IPS DF 6.9 (cell line): ENCODE results near the gene KBTBD12.
A peak's percentile ranks its signal among the peaks of the same experiment; 100 is the strongest.
"Not testable (repeated sequence)": the region's sequence is repeated elsewhere in the genome, so short reads cannot be mapped to it uniquely, and the experiment has no call there.

Source experiments
- DNase-seq: peaks from one replicate; pipeline ENCODE4 v3.0.0-alpha.2; 2013; ENCODE audit warnings: low read depth, low spot score
- H3K27ac ChIP-seq: one replicate; pipeline ENCODE4 v1.5.1; 2013; ENCODE audit warnings: low read length, control low read depth
- H3K27me3 ChIP-seq: 2 replicates; pipeline ENCODE4 v1.6.1; 2013; ENCODE audit warnings: mild to moderate bottlenecking, low read length; ENCODE audit not compliant: control insufficient read depth, insufficient read depth
- H3K36me3 ChIP-seq: 2 replicates; pipeline ENCODE4 v1.6.1; 2013; ENCODE audit warnings: low read length; ENCODE audit not compliant: control insufficient read depth, insufficient read depth
- H3K4me1 ChIP-seq: 2 replicates; pipeline ENCODE4 v1.6.1; 2013; ENCODE audit warnings: low read length; ENCODE audit not compliant: control insufficient read depth, insufficient read depth
- H3K4me3 ChIP-seq: 2 replicates; pipeline ENCODE4 v1.5.1; 2013; ENCODE audit warnings: mild to moderate bottlenecking, low read length
- H3K9me3 ChIP-seq: 2 replicates; pipeline ENCODE4 v1.6.1; 2013; ENCODE audit warnings: low read length, inconsistent platforms; ENCODE audit not compliant: control insufficient read depth, insufficient read depth
- WGBS: extraction: QIAGEN DNeasy Blood & Tissue Kit; methylation state at CpG from one replicate; pipeline ENCODE4 v1.1.7; 2013; ENCODE audit warnings: mixed read lengths, missing lambda C conversion rate; ENCODE audit not compliant: insufficient read length, insufficient coverage; 5-methylcytosine and 5-hydroxymethylcytosine counted together

KBTBD12 gene, protein sequence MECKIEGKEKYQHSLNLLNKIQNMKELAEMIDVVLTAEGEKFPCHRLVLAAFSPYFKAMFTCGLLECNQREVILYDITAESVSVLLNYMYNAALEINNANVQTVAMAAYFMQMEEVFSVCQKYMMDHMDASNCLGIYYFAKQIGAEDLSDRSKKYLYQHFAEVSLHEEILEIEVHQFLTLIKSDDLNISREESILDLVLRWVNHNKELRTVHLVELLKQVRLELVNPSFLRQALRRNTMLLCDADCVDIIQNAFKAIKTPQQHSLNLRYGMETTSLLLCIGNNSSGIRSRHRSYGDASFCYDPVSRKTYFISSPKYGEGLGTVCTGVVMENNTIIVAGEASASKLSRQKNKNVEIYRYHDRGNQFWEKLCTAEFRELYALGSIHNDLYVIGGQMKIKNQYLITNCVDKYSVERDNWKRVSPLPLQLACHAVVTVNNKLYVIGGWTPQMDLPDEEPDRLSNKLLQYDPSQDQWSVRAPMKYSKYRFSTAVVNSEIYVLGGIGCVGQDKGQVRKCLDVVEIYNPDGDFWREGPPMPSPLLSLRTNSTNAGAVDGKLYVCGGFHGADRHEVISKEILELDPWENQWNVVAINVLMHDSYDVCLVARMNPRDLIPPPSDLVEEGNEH

GRCh38 chr3:127915115-127915936, at the start of gene KBTBD12:
TSS of gene KBTBD12 (plus strand) at chr3:127915232. CDS start at chr3:127923062, 7,830 bp downstream.
- H3K4me3 ChIP-seq: peak within 1 kb of the TSS; percentile 35; the same call in 1 of the 2 replicates
- no peak for DNase-seq

DNA sequence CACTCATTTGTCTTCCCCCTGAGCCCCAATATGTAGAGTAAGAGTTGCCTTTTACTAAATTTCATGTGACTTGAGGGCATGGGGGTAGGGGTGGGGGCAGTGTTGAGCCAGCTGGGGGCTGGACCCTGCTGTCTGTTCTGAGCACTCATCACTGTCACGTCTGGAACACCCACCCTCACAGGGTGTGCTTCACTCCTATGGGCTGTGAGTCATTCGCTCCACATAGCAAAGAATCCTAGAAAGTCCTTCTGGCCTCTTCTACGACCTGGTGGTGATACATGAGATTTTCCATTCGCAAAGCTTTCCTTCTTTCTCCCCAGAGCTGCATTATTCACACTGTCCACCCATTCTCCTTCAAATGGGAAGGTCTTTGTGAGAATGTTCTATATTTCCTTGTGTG, 49.1 kb upstream of the KBTBD12 start:
- Histone ChIP-seq H3K27ac (no peak overlapping the region), H3K36me3 (no peaks in the 10 kb centered on the region), H3K4me1 (no peaks in the 10 kb centered on the region), H3K4me3 (no peak overlapping the region), H3K9me3 (no peaks in the 10 kb centered on the region), H3K27me3 (no peaks in the 10 kb centered on the region)
- no peak for DNase-seq
- WGBS: no CpG with 5 or more reads among the region's 4 CpGs

More at GRCh38 chr3:127915115-127915936, at the start of gene KBTBD12:
- peaks cover 14% of the 10 kb centered on the region; the same call in 1 of the 2 replicates for H3K27me3 ChIP-seq
- no peak within 1 kb of the TSS for H3K27ac ChIP-seq
- H3K36me3 ChIP-seq: no peaks in the 10 kb centered on the region
- no peaks in the 10 kb centered on the region for H3K9me3 ChIP-seq
- no CpG with 5 or more reads among the region's 69 CpGs for WGBS
- H3K4me1 ChIP-seq: 0 out of 2 replicates have a peak, but pooled peaks cover 2% of the 10 kb centered on the region

DNA sequence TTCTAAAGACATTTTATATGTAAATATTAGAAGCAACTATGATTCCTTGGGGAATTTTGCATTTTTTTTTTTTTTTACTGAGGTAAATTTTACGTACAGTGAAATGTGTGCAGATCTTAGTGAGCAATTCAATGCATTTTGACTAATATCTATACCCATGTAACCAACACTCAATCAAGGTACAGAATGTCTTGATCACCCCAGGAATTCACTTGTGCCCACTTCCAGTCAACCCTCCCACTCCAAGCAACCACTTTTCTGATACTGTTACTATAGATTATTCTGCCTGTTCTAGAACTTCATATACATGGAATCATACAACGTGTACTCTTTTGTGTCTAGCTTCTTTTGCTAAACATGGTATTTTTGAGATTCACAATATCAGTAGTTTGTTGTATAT, 47.6 kb upstream of the KBTBD12 start:
- Histone ChIP-seq H3K27me3 (no peaks in the 10 kb centered on the region), H3K36me3 (no peaks in the 10 kb centered on the region), H3K4me1 (no peaks in the 10 kb centered on the region), H3K9me3 (no peaks in the 10 kb centered on the region), H3K27ac (no peak overlapping the region), H3K4me3 (no peak overlapping the region)
- DNase-seq: no peak
- WGBS: no CpG with 5 or more reads among the region's 2 CpGs

DNA sequence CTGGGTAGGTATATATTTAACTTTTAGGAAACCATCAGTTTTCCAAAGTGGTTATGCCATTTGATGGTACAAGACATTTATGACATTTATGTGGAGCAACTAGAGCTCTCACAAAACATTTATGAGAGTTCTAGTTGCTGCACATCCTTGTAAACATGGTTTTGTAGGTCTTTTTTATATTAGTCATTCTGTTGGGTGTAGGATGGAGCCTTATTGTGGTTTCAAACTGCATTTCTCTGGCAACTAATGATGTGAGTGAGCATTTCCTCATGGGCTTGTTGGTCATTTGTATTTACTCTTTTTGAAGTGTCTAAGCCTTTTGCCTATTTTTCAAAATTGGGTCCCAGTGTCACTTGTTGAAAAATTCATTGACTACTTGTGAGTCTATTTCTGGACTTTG, 47.0 kb upstream of the KBTBD12 start:
- Histone ChIP-seq H3K9me3 (no peaks in the 10 kb centered on the region), H3K4me1 (no peaks in the 10 kb centered on the region), H3K36me3 (no peaks in the 10 kb centered on the region), H3K4me3 (no peak overlapping the region), H3K27ac (no peak overlapping the region), H3K27me3 (no peaks in the 10 kb centered on the region)
- DNase-seq: no peak

- no peaks in the 10 kb centered on the region for H3K9me3 ChIP-seq
- WGBS: no CpG with 5 or more reads among the region's 4 CpGs
- no peaks in the 10 kb centered on the region for H3K36me3 ChIP-seq
- no peak for DNase-seq
- no peak overlapping the region for H3K4me3 ChIP-seq
- H3K27ac ChIP-seq: no peak overlapping the region
- H3K4me1 ChIP-seq: no peaks in the 10 kb centered on the region
- no peaks in the 10 kb centered on the region for H3K27me3 ChIP-seq
These were observed 44.9 kb upstream of the KBTBD12 start for GRCh38 chr3:127870156-127870555.

- not testable (repeated sequence) for H3K4me3 ChIP-seq, DNase-seq, H3K4me1 ChIP-seq, H3K27me3 ChIP-seq, H3K9me3 ChIP-seq, H3K36me3 ChIP-seq, H3K27ac ChIP-seq
- no CpG with 5 or more reads among the region's 5 CpGs for WGBS
These were observed 40.9 kb upstream of the KBTBD12 start for GRCh38 chr3:127874097-127874496.

DNA sequence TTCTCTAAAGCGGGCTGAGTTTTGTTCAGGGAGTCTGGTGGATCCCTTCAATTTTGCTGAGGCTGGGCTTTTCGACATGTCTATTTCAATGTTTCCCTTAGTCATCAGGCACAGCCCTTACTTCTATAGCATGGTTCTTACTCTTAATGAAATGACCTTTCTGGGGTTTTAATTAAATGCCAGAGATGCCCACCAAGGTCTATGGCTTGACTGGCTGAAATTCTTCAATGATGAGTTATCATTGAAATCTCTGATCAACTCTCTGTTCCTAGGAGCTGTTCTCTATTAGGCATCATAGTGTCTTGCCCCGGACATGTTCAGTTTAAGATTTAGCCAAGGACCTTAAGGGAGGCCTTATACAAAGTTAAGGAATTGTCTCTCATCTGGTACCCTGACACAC, 33.4 kb upstream of the KBTBD12 start:
- Histone ChIP-seq H3K4me3 (no peak overlapping the region), H3K36me3 (no peaks in the 10 kb centered on the region), H3K4me1 (no peaks in the 10 kb centered on the region; the same call in 1 of the 2 replicates), H3K9me3 (no peaks in the 10 kb centered on the region; the same call in 1 of the 2 replicates), H3K27ac (no peak overlapping the region), H3K27me3 (no peaks in the 10 kb centered on the region)
- no peak for DNase-seq
- WGBS: no CpG with 5 or more reads among the region's 3 CpGs

GRCh38 chr3:127884041-127884440, 31.0 kb upstream of the KBTBD12 start:
- no peaks in the 10 kb centered on the region; the same call in 1 of the 2 replicates for H3K4me1 ChIP-seq
- no peak overlapping the region for H3K27ac ChIP-seq
- no peak overlapping the region for H3K4me3 ChIP-seq
- no peaks in the 10 kb centered on the region for H3K27me3 ChIP-seq
- DNase-seq: no peak
- no peaks in the 10 kb centered on the region for H3K36me3 ChIP-seq
- H3K9me3 ChIP-seq: no peaks in the 10 kb centered on the region; the same call in 1 of the 2 replicates

GRCh38 chr3:127886231-127886955, 28.6 kb upstream of the KBTBD12 start:
- no peaks in the 10 kb centered on the region for H3K36me3 ChIP-seq
- H3K4me3 ChIP-seq: no peak overlapping the region
- no peaks in the 10 kb centered on the region for H3K27me3 ChIP-seq
- H3K9me3 ChIP-seq: no peaks in the 10 kb centered on the region
- WGBS: no CpG with 5 or more reads among the region's 9 CpGs
- no peak overlapping the region for H3K27ac ChIP-seq
- H3K4me1 ChIP-seq: no peaks in the 10 kb centered on the region; the same call in 1 of the 2 replicates
- DNase-seq: no peak

- H3K4me1 ChIP-seq: no peaks in the 10 kb centered on the region; the same call in 1 of the 2 replicates
- no peaks in the 10 kb centered on the region for H3K27me3 ChIP-seq
- no peaks in the 10 kb centered on the region for H3K9me3 ChIP-seq
- no peak overlapping the region for H3K27ac ChIP-seq
- no peak for DNase-seq
- H3K4me3 ChIP-seq: no peak overlapping the region
- no peaks in the 10 kb centered on the region for H3K36me3 ChIP-seq
These were observed 28.1 kb upstream of the KBTBD12 start for GRCh38 chr3:127886956-127887231.
